NCI-H345 treated with DMSO at 0.1 percent for 48 hours (cell line): Measurements from ENCODE around the gene FAT3.

ENCODE experiments used
- DNase-seq: peaks from one replicate; lab custom pipeline; 2025; ENCODE audit not compliant: unreplicated experiment; lab: John Stamatoyannopoulos, UW

FAT3 gene

DNA sequence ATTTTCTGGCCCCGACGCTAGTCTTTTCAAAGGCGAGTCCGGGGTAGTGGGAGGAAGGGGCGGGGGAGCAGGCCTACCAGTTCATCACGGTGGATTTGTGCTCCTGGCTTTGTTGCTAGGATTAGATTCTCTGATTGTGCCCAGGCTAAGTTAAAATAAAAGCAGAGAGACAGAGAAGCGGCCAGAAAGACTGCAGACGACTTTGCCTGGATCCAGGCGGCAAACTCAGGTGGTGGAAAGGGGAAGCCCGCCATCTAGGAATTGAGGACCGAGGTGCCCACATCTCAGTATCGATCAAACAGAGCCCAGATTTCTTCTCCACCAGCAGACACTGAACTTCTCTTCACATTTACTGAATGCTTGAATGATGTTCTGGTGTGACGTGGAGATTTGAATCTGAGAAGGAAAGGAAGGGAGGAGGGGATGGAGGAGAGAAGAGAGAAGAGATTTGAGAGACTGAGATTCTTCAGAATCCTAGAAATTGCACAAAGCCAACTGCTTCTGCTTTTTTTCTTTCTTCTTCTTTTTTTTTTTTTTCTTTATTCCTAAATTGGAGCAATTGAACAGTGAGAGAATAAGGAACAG lies 2.7 kb downstream of the FAT3 start:
- DNase-seq = peak; percentile 72

DNA sequence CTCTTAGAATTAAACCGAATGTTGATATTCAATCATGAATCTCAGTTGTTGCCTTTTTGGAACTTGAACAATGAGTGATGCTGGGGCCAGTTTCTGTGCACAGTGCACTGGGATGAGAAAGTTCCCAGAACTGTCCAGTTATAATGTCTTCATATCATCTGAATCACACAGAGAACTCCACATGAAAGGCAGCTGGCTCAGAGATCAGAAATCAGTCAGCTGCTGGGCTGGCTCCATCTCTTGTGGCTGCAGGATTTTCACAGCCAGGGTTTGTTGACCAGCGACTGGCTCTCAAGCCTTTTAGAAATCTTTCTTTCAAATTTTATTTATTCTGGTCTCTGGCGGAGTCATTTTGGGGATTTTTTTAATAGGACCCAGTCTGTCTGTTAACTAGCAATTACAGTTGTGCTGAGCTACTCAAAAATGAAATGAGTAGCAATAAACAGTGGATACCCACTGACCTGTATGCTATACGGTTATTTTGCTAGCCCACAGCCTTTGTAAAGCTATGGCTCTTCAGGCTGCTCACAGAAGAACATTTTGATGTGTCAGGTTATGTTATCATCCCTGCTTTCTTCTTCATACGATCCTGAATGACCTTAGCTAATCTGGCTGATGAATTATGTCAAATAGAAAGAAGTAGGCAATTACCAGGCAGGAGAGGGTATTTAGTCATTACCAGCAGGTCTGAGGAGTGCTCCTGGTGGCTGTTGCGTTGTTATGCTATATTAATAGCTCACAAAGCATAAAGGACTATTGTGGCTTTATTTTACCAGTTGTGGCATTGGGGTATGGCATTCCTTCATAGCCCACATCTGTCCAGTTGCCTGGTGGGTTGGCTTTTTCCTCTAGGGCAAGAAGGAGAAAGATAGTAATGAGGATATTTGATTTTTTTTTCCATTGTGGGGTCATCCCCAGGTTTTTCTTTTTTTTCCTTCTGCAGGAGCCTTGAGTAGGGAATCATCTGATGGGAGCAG lies 3.6 kb downstream of the FAT3 start:
- no peak for DNase-seq

- DNase-seq = peak; percentile 10
Measured at GRCh38 chr11:92236856-92237255, 12.2 kb downstream of the FAT3 start.

- no peak for DNase-seq
Measured at GRCh38 chr11:92240916-92241315, 16.3 kb downstream of the FAT3 start.

GRCh38 chr11:92245700-92246271 lies 21.2 kb downstream of the FAT3 start:
- DNase-seq = no peak

DNA sequence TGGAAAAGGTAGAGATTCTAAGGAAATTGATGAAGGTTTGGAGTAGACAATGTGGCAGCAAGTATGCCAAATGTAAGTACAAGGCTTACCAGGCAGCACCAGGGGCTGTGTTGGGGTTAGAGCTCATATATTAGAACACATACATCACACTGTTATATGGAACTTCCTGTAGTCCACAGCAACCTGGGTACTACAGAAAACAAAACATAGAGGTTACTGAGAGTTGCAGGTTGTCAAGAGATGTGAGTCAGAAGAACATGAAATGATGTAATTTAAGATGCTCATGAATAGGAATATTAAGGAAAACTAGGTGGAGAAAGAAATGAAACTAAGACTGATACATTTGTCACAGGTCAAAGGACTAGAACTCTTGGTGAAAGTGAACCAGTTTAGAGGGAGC lies 22.0 kb downstream of the FAT3 start:
- DNase-seq = no peak

- DNase-seq = no peak
Measured at GRCh38 chr11:92249156-92249753, 24.6 kb downstream of the FAT3 start.

GRCh38 chr11:92251980-92252379 lies 27.4 kb downstream of the FAT3 start:
- DNase-seq = no peak

- DNase-seq = no peak
Measured at GRCh38 chr11:92253421-92253820, 28.8 kb downstream of the FAT3 start.

- no peak for DNase-seq
Measured at GRCh38 chr11:92253945-92254344, 29.3 kb downstream of the FAT3 start.

DNA sequence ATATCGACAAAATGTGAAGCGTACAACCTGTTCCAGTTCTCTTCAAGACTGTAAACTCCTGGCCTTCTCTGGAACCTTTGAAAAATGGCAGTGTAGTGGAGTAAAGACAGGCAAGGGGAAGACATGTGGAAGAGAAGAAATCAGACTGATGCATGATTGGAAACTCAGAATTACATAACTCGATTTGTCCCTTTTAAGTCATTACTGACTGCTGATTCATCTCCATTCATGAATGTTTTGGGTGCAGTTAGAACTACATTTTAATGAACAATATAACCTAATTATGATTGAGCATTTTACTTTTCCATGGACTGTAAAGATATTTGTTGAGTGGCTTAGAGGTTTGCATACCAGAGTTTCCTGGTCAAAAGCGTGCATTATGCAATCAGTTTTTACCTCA lies 32.9 kb downstream of the FAT3 start:
- no peak for DNase-seq

DNA sequence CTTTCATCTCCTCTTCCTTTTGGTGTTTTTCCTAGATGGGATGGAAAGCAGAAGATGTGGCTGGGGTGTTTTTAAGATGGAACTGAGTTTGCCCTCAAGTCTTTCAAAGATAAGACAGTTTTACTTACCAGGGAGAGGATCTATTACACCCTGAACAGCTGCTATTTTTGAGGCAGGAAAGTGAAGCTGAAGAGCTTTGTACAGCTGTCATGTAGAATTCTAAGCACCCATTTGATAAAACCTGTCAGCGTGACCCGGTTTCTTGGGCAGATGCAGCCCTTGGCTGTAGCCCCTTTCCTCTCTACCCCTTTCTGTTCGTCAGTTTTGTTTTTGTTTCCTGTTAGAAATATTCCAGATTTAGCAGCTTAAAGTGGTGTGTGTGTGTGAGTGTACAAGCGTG lies 35.2 kb downstream of the FAT3 start:
- DNase-seq = peak; percentile 50

GRCh38 chr11:92264350-92264749 lies 39.7 kb downstream of the FAT3 start:
- no peak for DNase-seq

- no peak for DNase-seq
Measured at GRCh38 chr11:92266806-92267205, 42.2 kb downstream of the FAT3 start.

GRCh38 chr11:92267278-92267677 lies 42.7 kb downstream of the FAT3 start:
- no peak for DNase-seq

DNA sequence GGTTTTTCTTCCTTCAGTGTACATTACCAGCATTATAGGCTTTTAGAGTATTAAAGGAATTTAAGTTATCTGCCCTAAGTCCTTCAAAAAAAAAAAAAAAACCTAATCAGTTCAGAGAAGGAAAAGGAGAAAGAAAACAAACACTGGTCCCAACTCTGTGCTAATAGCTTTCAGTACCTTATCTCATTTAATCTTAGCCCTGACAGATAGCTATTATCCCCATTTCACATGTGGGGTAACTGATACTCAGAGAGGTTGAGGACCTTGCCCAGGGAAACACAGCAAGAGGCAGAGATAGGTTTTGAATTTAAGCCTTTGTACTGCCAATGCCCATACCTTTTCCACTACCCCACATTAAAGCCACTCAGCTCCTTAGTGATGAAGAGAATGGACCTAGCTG lies 43.4 kb downstream of the FAT3 start:
- no peak for DNase-seq

DNA sequence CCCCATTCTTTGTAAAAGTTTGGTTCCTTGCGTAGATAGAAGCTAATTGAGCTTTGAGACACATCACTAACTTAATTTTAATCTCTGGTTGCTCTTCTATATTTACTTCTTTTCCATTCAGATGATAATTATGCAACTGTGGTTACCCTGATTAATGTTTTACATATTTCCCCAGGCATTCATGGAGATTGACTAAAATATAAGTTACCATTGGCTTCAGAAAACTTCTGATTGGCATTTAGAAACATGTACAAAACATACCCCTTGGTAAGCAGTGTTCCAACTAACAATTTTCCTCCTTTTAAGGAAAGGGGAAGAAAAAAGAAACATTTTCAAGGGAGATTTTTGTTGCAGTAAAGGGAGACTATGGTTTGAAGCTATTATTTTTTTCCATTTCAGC lies 43.9 kb downstream of the FAT3 start:
- no peak for DNase-seq

DNA sequence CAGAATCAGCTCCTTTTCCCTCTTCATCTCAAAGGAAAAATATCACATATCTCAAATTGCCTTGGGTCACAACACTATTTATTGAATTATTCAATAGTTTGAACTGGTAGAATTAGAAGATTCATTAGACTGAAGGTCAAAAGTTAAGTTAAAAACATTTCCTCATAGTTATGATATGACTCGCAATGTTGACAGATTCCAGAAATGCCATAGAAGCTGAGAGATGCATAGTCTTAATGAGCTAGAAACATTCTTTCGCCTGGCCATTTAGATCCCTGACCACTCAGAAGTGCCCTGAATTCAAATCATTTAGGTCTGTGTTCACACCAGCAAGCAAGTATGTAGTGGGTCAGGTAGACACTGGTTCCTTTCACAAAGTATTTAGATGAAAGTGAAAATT lies 44.4 kb downstream of the FAT3 start:
- DNase-seq = no peak

- no peak for DNase-seq
Measured at GRCh38 chr11:92269841-92270240, 45.2 kb downstream of the FAT3 start.

DNA sequence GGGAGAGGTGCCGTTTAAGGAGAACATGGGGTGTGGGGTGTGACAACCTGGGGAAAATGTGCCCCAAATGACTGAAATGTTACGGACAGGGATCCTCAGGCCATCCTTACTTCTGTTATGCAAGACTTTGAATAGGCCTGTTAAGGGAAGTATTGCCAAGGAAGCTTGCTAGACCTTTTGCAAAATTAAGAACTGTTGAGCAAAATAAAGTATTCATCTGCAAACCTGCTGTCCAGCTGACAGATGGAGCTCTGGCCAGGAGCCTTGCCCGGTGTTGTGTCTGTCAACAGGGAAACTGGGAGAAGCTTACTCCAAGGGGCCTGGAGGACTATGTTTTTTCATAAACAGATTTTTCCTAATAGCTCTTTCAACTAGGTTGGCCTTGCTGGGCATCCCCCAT lies 48.0 kb downstream of the FAT3 start:
- DNase-seq = no peak
